ENCODE measurements around the gene CRIP3.

DNA sequence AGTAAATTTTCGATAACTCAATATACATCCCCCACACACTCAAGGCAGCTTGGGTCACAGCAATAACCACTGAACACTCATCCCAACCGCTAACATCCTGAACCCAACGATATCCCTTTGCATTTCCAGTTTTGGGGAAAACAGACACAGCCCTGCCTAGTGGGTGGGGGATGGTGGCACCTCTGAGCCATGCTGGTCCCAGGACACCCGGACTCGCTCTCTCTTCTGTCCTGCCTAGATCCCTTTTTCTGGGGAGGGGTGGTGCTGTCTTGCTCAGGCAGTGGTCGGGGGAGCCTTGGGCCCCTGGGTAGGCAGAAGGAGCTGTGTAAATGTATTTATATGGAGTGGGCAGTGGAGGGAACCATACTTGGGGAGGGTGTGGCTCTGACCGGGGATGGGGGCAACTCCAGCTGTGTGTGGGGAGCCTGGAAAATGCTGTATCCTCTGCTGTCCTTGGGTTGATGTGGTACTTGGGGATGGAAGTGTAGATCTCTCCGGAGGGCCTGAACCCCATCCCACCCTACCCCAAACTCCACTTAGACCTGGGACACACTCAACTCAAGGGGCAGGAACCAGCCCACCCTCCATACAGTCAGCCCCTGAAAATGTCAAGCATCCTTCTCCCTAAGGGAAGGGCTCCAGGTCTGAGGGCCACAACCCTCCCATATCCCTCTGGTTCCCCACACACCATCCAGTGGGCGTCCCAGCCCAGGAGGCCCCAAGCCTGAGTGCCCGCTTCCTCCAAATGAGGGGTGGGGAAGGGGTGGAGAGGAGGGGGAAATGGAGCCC is 34.3 kb downstream of the CRIP3 start:
- TF ChIP-seq POLR2A (IDR thresholded peaks at IDR 0.05): no peak
- TF ChIP-seq, protein P1, sequence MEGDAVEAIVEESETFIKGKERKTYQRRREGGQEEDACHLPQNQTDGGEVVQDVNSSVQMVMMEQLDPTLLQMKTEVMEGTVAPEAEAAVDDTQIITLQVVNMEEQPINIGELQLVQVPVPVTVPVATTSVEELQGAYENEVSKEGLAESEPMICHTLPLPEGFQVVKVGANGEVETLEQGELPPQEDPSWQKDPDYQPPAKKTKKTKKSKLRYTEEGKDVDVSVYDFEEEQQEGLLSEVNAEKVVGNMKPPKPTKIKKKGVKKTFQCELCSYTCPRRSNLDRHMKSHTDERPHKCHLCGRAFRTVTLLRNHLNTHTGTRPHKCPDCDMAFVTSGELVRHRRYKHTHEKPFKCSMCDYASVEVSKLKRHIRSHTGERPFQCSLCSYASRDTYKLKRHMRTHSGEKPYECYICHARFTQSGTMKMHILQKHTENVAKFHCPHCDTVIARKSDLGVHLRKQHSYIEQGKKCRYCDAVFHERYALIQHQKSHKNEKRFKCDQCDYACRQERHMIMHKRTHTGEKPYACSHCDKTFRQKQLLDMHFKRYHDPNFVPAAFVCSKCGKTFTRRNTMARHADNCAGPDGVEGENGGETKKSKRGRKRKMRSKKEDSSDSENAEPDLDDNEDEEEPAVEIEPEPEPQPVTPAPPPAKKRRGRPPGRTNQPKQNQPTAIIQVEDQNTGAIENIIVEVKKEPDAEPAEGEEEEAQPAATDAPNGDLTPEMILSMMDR (IDR thresholded peaks at IDR 0.05): no peak

Measured in esophagus squamous epithelium (tissue), 4 donors.